Loucy (cell line): ENCODE results near the gene FZD10.

Source experiments
- EZH2phosphoT487 ChIP-seq: fragments of 200-600 bp; IDR thresholded peaks from 2 replicates; pipeline ENCODE4 v1.6.1; 2018; ENCODE audit warnings: antibody characterized with exemption, mild to moderate bottlenecking, moderate library complexity, borderline replicate concordance
- TF ChIP-seq, protein P1 (sequence below): fragments of 200-600 bp; sonication (generic); conservative IDR thresholded peaks from 2 replicates; pipeline ENCODE4 v1.5.1; 2014; ENCODE audit warnings: mild to moderate bottlenecking, antibody characterized with exemption, low read length

DNA sequence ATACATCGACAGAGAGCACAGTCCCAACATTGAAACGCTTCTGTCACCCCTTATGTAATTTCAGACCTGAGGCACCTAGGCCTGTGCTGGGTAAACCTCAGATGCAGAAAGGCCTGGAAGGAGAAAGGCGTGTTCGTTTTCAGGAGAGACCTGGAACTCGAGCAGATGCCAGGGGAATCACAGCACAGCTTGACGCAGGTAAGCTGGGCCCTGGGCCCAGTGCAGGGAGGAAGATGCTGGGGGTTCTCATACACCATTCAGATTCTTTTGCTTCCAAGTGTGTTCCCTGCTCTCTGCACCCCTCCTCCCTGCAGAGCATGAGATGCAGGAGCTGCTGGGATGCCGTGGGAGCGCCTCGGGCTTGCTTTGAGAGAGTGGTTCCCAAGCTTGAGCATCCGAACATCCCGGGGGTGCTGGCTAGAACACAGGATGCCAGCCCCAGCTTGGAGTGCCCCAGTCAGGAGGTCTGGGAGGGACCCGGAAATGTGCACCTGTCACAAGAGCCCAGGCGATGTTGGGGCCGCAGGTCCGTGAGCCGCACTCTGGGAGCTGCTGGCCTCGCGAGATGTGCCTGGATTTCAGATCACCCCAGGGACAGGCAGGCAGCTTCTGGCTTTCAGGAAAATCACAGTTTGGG is 35.9 kb downstream of the FZD10 start:
- TF ChIP-seq, protein P1, sequence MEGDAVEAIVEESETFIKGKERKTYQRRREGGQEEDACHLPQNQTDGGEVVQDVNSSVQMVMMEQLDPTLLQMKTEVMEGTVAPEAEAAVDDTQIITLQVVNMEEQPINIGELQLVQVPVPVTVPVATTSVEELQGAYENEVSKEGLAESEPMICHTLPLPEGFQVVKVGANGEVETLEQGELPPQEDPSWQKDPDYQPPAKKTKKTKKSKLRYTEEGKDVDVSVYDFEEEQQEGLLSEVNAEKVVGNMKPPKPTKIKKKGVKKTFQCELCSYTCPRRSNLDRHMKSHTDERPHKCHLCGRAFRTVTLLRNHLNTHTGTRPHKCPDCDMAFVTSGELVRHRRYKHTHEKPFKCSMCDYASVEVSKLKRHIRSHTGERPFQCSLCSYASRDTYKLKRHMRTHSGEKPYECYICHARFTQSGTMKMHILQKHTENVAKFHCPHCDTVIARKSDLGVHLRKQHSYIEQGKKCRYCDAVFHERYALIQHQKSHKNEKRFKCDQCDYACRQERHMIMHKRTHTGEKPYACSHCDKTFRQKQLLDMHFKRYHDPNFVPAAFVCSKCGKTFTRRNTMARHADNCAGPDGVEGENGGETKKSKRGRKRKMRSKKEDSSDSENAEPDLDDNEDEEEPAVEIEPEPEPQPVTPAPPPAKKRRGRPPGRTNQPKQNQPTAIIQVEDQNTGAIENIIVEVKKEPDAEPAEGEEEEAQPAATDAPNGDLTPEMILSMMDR: no peak
- TF ChIP-seq EZH2phosphoT487: no peak
